ENCODE results near the gene UBE2F.

DNA sequence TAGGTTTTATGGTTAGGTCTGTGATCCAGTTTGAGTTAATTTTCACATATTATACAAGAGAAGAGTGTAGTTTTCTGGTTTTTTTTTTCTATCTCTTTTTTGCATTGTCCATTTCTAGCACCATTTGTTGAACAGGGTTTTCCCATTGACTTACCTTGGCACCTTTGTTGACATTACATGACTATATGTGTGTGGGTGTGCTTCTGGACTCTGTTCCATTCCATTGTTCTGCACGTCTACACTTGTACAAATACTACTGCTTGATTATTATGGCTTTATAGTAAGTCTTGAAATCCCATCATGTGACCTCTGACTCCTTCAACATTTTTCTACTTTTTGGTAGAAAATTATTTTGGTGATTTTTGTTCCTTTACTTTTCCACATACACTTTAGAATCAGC is 38.7 kb downstream of the UBE2F start:
- no peak for TF ChIP-seq EZH2phosphoT487 (IDR thresholded peaks at IDR 0.05; ENCODE audit: low read depth)
- TF ChIP-seq, protein P1, sequence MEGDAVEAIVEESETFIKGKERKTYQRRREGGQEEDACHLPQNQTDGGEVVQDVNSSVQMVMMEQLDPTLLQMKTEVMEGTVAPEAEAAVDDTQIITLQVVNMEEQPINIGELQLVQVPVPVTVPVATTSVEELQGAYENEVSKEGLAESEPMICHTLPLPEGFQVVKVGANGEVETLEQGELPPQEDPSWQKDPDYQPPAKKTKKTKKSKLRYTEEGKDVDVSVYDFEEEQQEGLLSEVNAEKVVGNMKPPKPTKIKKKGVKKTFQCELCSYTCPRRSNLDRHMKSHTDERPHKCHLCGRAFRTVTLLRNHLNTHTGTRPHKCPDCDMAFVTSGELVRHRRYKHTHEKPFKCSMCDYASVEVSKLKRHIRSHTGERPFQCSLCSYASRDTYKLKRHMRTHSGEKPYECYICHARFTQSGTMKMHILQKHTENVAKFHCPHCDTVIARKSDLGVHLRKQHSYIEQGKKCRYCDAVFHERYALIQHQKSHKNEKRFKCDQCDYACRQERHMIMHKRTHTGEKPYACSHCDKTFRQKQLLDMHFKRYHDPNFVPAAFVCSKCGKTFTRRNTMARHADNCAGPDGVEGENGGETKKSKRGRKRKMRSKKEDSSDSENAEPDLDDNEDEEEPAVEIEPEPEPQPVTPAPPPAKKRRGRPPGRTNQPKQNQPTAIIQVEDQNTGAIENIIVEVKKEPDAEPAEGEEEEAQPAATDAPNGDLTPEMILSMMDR (IDR thresholded peaks at IDR 0.05; ENCODE audit: low read depth, low read length), result no peak
